ENCODE data around the gene RCAN1. TPM values are rescaled to one million over a fixed set of nuclear protein-coding genes. Genes with fewer than 3 reads are reported as not detected.
A peak's percentile ranks its signal among the peaks of the same experiment; 100 is the strongest.

The RCAN1 gene
- total RNA-seq (2011; cell fraction: chromatin; rRNA removed; ENCODE audit: low replicate concordance) = 6.1 and 7.8 TPM in 2 replicates
- total RNA-seq (2011; cell fraction: nucleolus; rRNA removed) = 3.8 and 4.2 TPM in 2 replicates
- total RNA-seq (2011; cell fraction: nucleoplasm; rRNA removed) = 6.6 and 7.6 TPM in 2 replicates
- total RNA-seq (2014; rRNA removed) = 11.9 TPM in 2 replicates
- 16.5 and 16.9 TPM in 2 replicates for total RNA-seq (2014; rRNA removed; fragmentation: Illumina TruSeq; extraction: Trizol)
- total RNA-seq (2015; rRNA removed; fragmentation: Illumina TruSeq; extraction: Trizol) = 12.3 and 14.7 TPM in 2 replicates
- 14.0 and 15.5 TPM in 2 replicates for total RNA-seq (2021)
- polyA plus RNA-seq (2011; rRNA removed) = 5.3 and 9.9 TPM in 2 replicates
- polyA plus RNA-seq (2011; cell fraction: cytosol; rRNA removed) = 2.7 and 3.8 TPM in 2 replicates
- polyA plus RNA-seq (2011; cell fraction: nucleus; rRNA removed) = 2.2 and 2.9 TPM in 2 replicates
- 14.3 and 25.6 TPM in 2 replicates for polyA plus RNA-seq (2012)
- 13.4 and 14.9 TPM in 2 replicates for polyA plus RNA-seq (2014; fragmentation: Illumina TruSeq; extraction: Trizol)
- 1 to 10 TPM; 4.4 to 6.1 TPM for polyA plus RNA-seq (2014; fragmentation: Nextera tagmentation; extraction: Ambion mirVana)
- polyA plus RNA-seq (2014; rRNA removed) = 12.3 and 15.0 TPM in 2 replicates
- polyA minus RNA-seq (2011; rRNA and poly(A)+ RNA removed) = 8.1 and 11.2 TPM in 2 replicates
- polyA minus RNA-seq (2011; cell fraction: cytosol; rRNA and poly(A)+ RNA removed) = 3.4 and 5.2 TPM in 2 replicates
- polyA minus RNA-seq (2011; cell fraction: nucleus; rRNA and poly(A)+ RNA removed) = 2.7 and 3.3 TPM in 2 replicates
- percentile 58 among the genes with signal in this experiment for Bru-seq, nascent RNA
- percentile 60 among the genes with signal in this experiment for BruChase-seq, experiment 1, labeled RNA remaining after a 2-hour chase
- BruChase-seq, experiment 2, labeled RNA remaining after a 6-hour chase = percentile 56 among the genes with signal in this experiment
- long read RNA-seq, experiment 1, transcript RCAN1-201 (4 exons, 2,490 nt) = major isoform, 73 of 87 reads
- long read RNA-seq, experiment 1, partial matches to known transcripts = 2 of 87 reads
- long read RNA-seq, experiment 1, other reads (novel, unspliced or antisense) = 11 of 87 reads
- long read RNA-seq, experiment 2, transcript RCAN1-201 (4 exons, 2,490 nt) = major isoform, 9 of 14 reads
- long read RNA-seq, experiment 2, partial matches to known transcripts = 0 of 14 reads
- long read RNA-seq, experiment 2, other reads (novel, unspliced or antisense) = 5 of 14 reads
- long read RNA-seq, experiment 3, partial matches to known transcripts = 0 of 1 reads
- long read RNA-seq, experiment 3, other reads (novel, unspliced or antisense) = 1 of 1 reads

DNA sequence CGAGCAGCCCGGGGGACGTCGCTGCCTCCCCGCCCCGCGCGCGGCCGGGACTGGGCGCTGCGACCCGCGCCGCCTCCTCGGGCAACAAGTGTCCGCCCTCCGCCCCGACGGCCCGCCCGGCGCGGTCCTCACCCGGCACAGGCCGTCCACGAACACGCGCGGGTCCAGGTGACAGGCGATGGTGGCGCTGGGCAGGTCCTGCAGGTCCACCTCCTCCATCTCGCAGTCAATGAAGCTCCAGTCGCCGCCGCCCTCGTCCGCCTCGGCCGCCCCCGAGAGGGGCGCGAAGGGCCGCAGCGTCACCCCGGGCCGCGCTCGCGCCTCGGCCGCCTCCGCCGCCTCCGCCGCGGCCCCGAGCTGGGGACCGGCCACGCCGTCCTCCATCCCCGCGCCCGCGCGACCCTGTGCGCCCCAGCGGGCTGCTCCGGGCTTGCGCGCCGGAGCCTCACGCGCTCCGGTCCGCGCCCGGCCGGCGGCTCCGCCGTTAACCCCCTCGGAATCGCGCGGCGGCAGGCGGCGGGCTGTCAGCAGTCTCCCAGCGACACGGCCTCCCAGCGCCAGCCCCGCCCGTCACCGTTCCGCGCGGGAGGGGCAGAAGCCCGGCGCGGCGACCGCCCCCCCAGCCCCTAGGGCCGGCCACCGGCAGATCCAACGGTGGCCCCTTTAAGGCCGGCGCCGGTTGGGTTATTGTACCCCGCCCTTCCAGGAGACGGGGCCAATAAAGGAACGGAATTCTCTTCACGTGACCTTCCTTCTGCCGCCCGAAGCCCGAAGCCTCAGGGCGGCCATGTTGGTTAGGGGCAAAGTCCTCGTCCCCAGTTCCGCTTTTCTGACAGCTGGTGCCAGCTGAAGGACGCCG lies at the start of gene RCAN1:
TSS of gene RCAN1 (minus strand) at position 486 of the 859 bp plus-strand sequence. CDS start at position 384, 102 bp downstream.
- intact Hi-C loops (cut with micrococcal nuclease) = loop anchor here (5.0 kb wide), 1 partner anchor 52 kb away; the partner anchor contains the start of gene CLIC6
- no peaks in the 10 kb centered on the region; the same call in 1 of the 2 replicates for H4K20me1 ChIP-seq (replicated peaks; ENCODE audit: control insufficient read depth, insufficient read depth, low read length)
- POLR2A ChIA-PET = interaction anchor here (0.5 to 1.6 kb wide), 7 partner anchors 16 to 934 kb away, joined by 3 to 6 read pairs (median 4); partner anchors contain the start of gene CLIC6
- no peak for TF ChIP-seq TAF7 (tag; IDR thresholded peaks at IDR 0.05)
- TF ChIP-seq, protein P1, sequence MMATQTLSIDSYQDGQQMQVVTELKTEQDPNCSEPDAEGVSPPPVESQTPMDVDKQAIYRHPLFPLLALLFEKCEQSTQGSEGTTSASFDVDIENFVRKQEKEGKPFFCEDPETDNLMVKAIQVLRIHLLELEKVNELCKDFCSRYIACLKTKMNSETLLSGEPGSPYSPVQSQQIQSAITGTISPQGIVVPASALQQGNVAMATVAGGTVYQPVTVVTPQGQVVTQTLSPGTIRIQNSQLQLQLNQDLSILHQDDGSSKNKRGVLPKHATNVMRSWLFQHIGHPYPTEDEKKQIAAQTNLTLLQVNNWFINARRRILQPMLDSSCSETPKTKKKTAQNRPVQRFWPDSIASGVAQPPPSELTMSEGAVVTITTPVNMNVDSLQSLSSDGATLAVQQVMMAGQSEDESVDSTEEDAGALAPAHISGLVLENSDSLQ (IDR thresholded peaks at IDR 0.05) = peak; percentile 77
- TF ChIP-seq NCOA4 (IDR thresholded peaks at IDR 0.05; ENCODE audit: partially characterized antibody) = no peak
- TF ChIP-seq, protein P2, sequence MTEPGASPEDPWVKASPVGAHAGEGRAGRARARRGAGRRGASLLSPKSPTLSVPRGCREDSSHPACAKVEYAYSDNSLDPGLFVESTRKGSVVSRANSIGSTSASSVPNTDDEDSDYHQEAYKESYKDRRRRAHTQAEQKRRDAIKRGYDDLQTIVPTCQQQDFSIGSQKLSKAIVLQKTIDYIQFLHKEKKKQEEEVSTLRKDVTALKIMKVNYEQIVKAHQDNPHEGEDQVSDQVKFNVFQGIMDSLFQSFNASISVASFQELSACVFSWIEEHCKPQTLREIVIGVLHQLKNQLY (CRISPR knock-in tag; conservative IDR thresholded peaks at IDR 0.05) = no peak
- no peak for TF ChIP-seq ZSCAN29 (IDR thresholded peaks at IDR 0.05)
- TF ChIP-seq, protein P3, sequence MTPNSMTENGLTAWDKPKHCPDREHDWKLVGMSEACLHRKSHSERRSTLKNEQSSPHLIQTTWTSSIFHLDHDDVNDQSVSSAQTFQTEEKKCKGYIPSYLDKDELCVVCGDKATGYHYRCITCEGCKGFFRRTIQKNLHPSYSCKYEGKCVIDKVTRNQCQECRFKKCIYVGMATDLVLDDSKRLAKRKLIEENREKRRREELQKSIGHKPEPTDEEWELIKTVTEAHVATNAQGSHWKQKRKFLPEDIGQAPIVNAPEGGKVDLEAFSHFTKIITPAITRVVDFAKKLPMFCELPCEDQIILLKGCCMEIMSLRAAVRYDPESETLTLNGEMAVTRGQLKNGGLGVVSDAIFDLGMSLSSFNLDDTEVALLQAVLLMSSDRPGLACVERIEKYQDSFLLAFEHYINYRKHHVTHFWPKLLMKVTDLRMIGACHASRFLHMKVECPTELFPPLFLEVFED (CRISPR knock-in tag; conservative IDR thresholded peaks at IDR 0.05) = no peak
- TF ChIP-seq POLR2G (IDR thresholded peaks at IDR 0.05; ENCODE audit: low read depth, low read length) = peak; percentile 78
- TF ChIP-seq ETV5 (CRISPR knock-in tag; IDR thresholded peaks at IDR 0.05; ENCODE audit: low read depth) = 0 out of 2 replicates have a peak, but pooled peaks have one; percentile 19
- no peak for TF ChIP-seq STAG1 (CRISPR knock-in tag; IDR thresholded peaks at IDR 0.05; ENCODE audit: borderline replicate concordance)
- peak; percentile 38 for TF ChIP-seq ZBTB7A (IDR thresholded peaks at IDR 0.05; ENCODE audit: borderline replicate concordance, control insufficient read depth, low read depth, low read length)
- no peak for TF ChIP-seq KAT7 (CRISPR knock-in tag; IDR thresholded peaks at IDR 0.05; ENCODE audit: borderline replicate concordance)
- no peak for TF ChIP-seq GABPB2 (CRISPR knock-in tag; conservative IDR thresholded peaks at IDR 0.05)

More for the DNA sequence above, at the start of gene RCAN1:
- Histone ChIP-seq H2AFZ (ENCODE audit: low read depth, low read length) (peak within 1 kb of the TSS; percentile 93), H3K36me3 (ENCODE audit: control insufficient read depth, insufficient read depth, low read length) (no peaks in the 10 kb centered on the region), H3K9me3 (replicated peaks; ENCODE audit: control insufficient read depth, insufficient read depth, low read depth, low read length) (no peaks in the 10 kb centered on the region), H3K4me1 (replicated peaks in 1 of 2; ENCODE audit: control insufficient read depth in 2 of 2, insufficient read depth in 2 of 2, low read length in 2 of 2) (peaks cover 13 to 23% of the 10 kb centered on the region in 2 experiments), H3K4me3 (peak within 1 kb of the TSS; percentile 59), H3K4me2 (ENCODE audit: insufficient read depth, low read length) (peak within 1 kb of the TSS; percentile 81), H3K9ac (ENCODE audit: insufficient read depth in 1 of 2, low read depth in 2 of 2, low read length in 2 of 2) (peak within 1 kb of the TSS; percentile 53 to 92; a peak in 3 of 4 replicates), H3K9me1 (ENCODE audit: control insufficient read depth, insufficient read depth, low read length) (no peaks in the 10 kb centered on the region), H3K27me3 (ENCODE audit: control insufficient read depth in 2 of 2, insufficient read depth in 2 of 2, low read length in 2 of 2) (peaks cover 0 to 11% of the 10 kb centered on the region in 2 experiments; a peak in 4 of 5 replicates), H3K79me2 (ENCODE audit: control insufficient read depth, insufficient read depth, low read length) (no peaks in the 10 kb centered on the region; the same call in 2 of the 3 replicates), H3K27ac (ENCODE audit: extremely low read depth, low read depth, low read length) (peak within 1 kb of the TSS; percentile 53; the same call in 2 of the 3 replicates)
- peak; percentile 97 for FAIRE-seq
- WGBS (ENCODE audit: insufficient coverage, low coverage, missing lambda C conversion rate) = under 1% methylated on average over 78 of the region's 121 CpGs
- CTCF ChIA-PET (ENCODE audit: low intra/inter-chr PET ratio) = interaction anchor here (0.7 kb wide), 1 partner anchor 424 kb away, joined by 5 read pairs; no protein-coding TSS in a partner anchor
- ATAC-seq = peak; percentile 99
- in situ Hi-C loops (cut with MboI) = no loop called here
- peak; percentile 96 to 97 (median 96) for DNase-seq (ENCODE audit: extremely low read depth in 1 of 4, low spot score in 3 of 4)
- no TSS peak for BruUV-seq (replicated peaks)
